ENCODE measurements around the gene FOXK1.
"Not testable (repeated sequence)": the region's sequence is repeated elsewhere in the genome, so short reads cannot be mapped to it uniquely, and the experiment has no call there.

The FOXK1 gene

GRCh38 chr7:4667776-4668509, 14.2 kb upstream of the FOXK1 start:
- DNase-seq = no peak

- DNase-seq = no peak
Measured at GRCh38 chr7:4668510-4668847, 13.6 kb upstream of the FOXK1 start.

- no peak for DNase-seq
Measured at GRCh38 chr7:4670791-4671190, 11.3 kb upstream of the FOXK1 start.

- no peak for DNase-seq
Measured at GRCh38 chr7:4675771-4676367, 6.2 kb upstream of the FOXK1 start.

GRCh38 chr7:4677518-4677917, 4.6 kb upstream of the FOXK1 start:
- DNase-seq = not testable (repeated sequence)

- DNase-seq = no peak
Measured at GRCh38 chr7:4681218-4681851, 760 bp upstream of the FOXK1 start.

GRCh38 chr7:4682621-4683042, 537 bp downstream of the FOXK1 start:
- peak; percentile 49 for DNase-seq

GRCh38 chr7:4683043-4683883, 1.2 kb downstream of the FOXK1 start:
- DNase-seq = peak; percentile 24

- DNase-seq = peak; percentile 62
Measured at GRCh38 chr7:4683884-4684565, 1.9 kb downstream of the FOXK1 start.

GRCh38 chr7:4684846-4685245, 2.8 kb downstream of the FOXK1 start:
- DNase-seq = peak; percentile 74

GRCh38 chr7:4685676-4686075, 3.6 kb downstream of the FOXK1 start:
- DNase-seq = not testable (repeated sequence)

- DNase-seq = no peak
Measured at GRCh38 chr7:4687956-4688355, 5.9 kb downstream of the FOXK1 start.

- DNase-seq = no peak
Measured at GRCh38 chr7:4689151-4689550, 7.1 kb downstream of the FOXK1 start.

GRCh38 chr7:4689668-4690067, 7.6 kb downstream of the FOXK1 start:
- no peak for DNase-seq

- DNase-seq = no peak
Measured at GRCh38 chr7:4690953-4691856, 9.1 kb downstream of the FOXK1 start.

- DNase-seq = no peak
Measured at GRCh38 chr7:4692055-4692454, 10.0 kb downstream of the FOXK1 start.

- not testable (repeated sequence) for DNase-seq
Measured at GRCh38 chr7:4692622-4693021, 10.5 kb downstream of the FOXK1 start.

- DNase-seq = no peak
Measured at GRCh38 chr7:4693152-4693551, 11.1 kb downstream of the FOXK1 start.

GRCh38 chr7:4693749-4694148, 11.7 kb downstream of the FOXK1 start:
- no peak for DNase-seq

- no peak for DNase-seq
Measured at GRCh38 chr7:4694305-4694704, 12.2 kb downstream of the FOXK1 start.

GRCh38 chr7:4698707-4699275, 16.7 kb downstream of the FOXK1 start:
- no peak for DNase-seq
